Ammon's horn (tissue), 1 donor: Measurements from ENCODE around the gene PELI2.
A peak's percentile ranks its signal among the peaks of the same experiment; 100 is the strongest.

Source experiments
- DNase-seq: peaks from one replicate; pipeline ENCODE4 v3.0.0-alpha.2; 2016; ENCODE audit warnings: low spot score

The PELI2 gene

DNA sequence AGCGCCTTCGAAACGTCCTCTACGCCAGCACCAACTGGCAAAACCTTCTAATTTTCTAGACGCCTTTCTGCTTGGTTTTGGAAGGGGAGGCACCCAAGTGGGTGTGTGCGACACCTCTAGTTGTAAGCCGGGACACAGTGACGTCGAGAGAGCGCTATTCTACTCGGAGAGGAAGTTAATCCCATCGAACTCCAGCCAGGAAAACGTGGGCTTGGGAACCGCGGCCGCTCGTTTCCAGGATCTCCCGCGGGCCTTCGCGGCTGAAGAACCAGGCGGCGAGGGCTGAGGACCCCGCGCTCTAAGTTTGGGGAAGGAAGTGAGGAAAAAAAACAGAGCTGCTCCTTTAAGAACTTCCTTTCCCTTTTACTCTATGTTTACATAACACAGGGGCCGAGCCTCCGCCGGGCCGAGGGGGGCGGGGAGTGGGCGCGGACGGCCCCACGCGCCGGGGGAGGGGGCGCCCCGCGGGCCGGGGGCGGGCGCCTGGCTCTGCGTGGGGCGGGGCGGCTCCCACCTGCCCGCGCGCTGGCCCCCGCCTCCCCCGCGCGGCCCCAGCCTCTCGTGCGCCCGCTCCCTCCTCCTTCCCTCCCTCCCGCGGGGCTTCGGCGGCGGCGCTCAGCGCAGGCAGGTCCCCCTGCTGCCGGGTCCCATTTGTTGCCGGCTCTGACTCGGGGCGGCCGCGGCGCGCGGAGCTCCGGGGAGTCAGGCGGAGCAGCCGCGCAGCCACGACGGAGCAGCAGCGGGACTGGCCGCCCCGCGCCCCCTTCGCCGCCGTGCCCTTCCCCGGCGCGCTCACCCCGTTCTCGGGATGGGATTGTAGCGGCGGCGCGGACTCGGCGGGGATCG is at the start of gene PELI2:
TSS of gene PELI2 (plus strand) at position 647 of the 846 bp plus-strand sequence. CDS start 250 bp downstream, outside the sequence.
- DNase-seq: peak; percentile 85

DNA sequence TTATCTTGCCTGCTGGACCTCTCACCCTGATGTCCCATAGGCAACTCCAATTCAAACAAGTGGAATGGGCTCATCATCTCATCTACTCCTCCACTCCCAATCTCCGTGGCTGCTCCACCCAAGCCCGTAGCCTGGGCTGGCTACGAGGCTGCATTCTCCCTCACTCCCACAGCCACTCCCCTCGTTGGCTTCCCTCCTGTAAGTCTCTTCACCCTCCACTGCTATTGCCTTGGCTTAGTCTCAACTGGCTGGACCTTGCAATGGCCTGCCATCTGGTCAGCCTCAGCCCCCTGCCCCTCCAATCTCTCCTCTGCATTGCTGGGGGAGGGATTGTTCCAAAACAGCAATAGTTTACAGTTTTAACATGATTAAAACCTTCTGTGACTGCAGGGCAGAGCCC is 44.4 kb upstream of the PELI2 start:
- DNase-seq: no peak

- DNase-seq: no peak
Measured at GRCh38 chr14:56075301-56075700, 42.9 kb upstream of the PELI2 start.

- DNase-seq: no peak
Measured at GRCh38 chr14:56081139-56081538, 37.1 kb upstream of the PELI2 start.

- DNase-seq: no peak
Measured at GRCh38 chr14:56082880-56083279, 35.3 kb upstream of the PELI2 start.

DNA sequence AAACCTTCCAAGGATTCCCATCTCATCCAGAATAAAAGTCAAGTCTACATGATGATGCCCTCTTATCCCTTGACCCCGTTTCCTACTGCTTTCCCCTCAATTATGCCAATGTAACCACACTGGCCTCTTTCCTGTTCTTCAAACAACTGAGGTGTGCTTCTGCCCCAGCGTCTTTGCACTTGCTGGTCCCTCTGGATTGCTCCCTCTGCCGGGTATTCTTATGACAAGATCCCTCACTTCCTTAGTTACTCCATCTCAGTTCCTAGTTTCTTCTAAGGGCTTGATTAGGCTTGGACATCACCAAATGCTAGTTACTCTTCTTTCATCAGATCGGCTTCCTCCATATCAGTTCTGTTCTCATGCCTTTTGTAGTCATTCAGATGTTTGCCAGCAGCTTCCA is 32.7 kb upstream of the PELI2 start:
- no peak for DNase-seq

DNA sequence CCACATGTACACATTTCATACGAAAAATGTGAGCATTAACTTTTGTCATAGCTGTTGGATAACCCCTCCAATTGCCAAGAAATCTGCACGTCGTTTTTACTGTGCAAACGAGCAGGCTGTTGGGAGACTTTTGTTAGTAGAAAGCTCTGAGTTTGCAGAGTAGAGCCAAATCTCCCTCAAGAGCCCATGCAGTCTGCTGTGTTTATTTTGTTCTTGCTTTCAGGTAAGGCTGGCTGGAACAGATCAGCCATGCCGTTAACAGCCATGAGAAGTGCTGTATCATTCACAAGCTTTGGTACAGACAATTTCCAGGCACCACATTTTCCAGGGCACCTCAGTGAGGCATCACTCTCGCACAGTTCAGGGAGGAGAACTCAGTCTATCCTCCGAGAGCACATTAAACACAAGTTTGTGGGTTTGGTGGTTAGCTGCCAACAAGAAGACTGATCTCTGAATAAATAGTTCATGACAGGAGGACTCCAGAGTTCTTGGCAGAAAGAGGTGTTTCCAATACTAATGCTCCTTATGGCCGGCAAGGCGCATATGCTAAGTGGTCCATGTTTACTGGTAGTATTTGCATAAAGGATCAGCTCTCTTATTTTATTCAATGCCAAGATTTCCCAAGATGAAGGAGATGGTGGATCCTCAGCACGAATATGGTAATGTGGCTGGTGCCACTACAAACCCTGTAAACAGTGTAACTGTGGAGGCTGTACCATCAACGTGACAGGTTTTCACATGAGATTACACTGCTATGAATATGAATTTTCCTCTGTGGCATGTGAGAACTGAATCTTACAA is 30.3 kb upstream of the PELI2 start:
- DNase-seq: no peak

GRCh38 chr14:56088941-56089340 is 29.3 kb upstream of the PELI2 start:
- DNase-seq: peak; percentile 10

DNA sequence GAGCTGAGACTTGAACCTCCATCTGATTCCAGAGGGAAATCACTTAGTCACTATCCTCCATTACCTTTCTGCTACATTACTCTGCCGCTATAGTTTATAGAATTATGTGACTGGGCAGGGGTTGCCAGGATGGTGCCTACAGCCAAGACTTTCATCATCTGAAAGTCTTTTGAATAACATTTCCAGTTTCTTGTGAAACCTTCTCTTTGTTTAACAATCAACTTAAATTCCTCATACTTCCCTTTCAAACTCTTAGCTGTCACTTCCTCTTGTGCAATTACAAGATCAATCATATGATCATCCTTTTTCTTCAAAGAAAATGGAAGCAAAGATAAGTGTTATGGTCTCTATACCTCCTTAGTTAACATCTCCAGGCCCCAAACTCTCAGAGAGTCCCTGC is 25.4 kb upstream of the PELI2 start:
- DNase-seq: no peak

GRCh38 chr14:56094076-56094475 is 24.1 kb upstream of the PELI2 start:
- no peak for DNase-seq

GRCh38 chr14:56098021-56098420 is 20.2 kb upstream of the PELI2 start:
- no peak for DNase-seq

- DNase-seq: no peak
Measured at GRCh38 chr14:56099081-56099797, 19.0 kb upstream of the PELI2 start.

DNA sequence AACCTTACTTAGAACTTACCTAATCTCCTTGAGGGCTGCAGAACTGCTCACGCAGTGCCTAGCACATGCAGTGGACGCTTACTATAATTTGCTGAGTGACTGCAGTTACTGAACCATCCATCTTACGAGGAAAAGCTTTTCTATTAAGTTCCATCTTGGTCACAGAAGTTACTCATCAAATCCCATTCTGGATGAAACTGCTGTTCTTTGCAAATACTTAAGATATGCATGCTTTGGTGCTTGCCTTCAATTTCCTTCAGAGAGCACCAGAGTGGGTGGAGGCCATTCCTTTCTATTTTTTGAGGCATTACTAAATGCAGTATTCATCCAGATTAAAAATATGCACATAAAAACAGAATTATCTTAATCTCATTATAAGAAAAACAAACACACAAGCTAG is 17.7 kb upstream of the PELI2 start:
- no peak for DNase-seq

DNA sequence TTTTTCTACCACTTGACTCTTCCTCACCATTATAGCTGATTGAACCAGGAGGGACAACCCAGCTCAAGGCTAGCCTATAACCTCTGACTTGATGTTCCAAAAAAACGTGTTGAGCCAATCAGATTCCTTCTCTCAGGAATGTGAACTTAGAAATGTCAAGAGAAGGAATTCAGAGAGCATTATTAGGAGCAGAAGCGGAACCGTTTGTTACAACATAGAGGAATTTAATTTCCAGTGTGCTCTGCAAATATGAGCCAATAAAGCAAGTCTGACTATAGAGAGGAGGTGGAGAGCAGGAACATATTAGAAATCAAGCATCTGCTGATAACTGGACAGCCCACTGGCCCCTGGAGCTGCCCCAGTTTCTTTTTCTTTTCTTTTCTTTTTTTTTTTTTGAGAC is 15.3 kb upstream of the PELI2 start:
- no peak for DNase-seq

DNA sequence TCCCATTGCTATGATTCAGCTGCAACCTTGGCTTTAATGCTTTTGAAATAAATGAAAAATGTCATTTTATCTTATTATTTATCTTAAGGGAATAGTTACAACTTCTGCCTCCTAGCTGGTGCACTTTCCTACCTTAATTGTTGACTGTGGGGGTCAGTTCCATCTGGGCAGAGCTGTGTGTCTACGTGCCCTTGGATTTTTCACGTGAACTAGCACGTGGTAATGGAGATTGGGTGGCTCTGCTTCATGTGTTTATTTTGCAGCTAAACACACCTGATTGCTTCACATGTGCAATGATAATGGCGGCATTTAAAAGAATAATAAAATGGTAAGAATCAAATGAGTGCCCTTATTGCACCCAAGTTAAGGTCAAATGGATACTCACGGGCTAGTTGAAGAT is 10.6 kb upstream of the PELI2 start:
- DNase-seq: no peak

- DNase-seq: no peak
Measured at GRCh38 chr14:56108057-56108456, 10.2 kb upstream of the PELI2 start.

DNA sequence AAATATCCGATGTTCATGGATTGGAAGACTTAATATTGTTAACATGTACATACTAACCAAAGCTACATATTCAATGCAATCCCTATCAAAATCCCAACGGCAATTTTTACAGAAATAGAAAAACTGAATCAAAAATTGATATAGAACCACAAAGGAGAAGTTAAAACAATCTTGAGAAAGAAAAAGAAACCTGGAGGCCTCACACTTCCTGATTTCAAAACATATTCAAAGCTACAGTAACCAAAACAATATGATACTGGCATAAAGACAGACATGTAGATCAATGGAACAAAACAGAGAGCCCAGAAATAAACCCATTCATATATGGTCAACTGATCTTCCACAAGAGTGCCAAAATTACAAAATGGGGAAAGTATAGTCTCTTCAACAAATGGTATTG is 5.4 kb upstream of the PELI2 start:
- DNase-seq: no peak

GRCh38 chr14:56115334-56115870 is 2.8 kb upstream of the PELI2 start:
- no peak for DNase-seq

- DNase-seq: peak; percentile 22
Measured at GRCh38 chr14:56115976-56116893, 2.0 kb upstream of the PELI2 start.

DNA sequence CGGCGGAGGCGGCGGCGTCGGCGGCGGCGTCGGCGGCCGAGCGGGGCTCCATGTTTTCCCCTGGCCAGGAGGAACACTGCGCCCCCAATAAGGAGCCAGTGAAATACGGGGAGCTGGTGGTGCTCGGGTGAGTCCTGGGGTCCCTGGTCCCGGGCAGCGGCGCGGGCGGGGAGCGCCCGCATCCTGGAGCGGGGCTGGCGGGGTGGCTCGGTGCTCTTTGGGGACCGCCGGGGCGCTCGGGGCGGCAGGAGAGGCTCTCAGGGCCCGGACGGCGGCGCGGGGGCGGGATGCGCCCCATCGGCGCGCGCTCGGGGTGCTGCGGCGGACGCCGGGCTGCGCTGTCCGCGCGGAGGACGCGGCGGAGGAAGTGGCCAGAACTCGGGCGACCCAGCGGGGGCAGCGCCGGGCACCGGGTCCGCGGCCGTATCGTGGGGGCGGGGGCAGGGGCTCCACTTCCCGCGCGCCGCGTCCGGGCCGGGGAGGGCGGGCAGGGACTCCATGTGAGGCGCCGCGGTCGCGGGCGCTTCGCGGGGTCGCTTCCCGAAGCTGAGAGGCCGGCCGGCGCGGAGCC is 485 bp downstream of the PELI2 start:
- DNase-seq: peak; percentile 45
